Brain microvascular endothelial cell (primary cell): ENCODE results near the gene GALNT10.

Source experiments
- DNase-seq: peaks from one replicate; pipeline ENCODE4 v3.0.0-alpha.2; 2020
- H3K27ac ChIP-seq: fragments of 250-450 bp; sonication (Bioruptor Pico); 2 replicates; pipeline ENCODE4 v1.5.1; 2020; ENCODE audit warnings: mild to moderate bottlenecking, moderate library complexity
- H3K27me3 ChIP-seq: fragments of 250-450 bp; sonication (Bioruptor Pico); replicated peaks from 2 replicates; pipeline ENCODE4 v1.5.1; 2020; ENCODE audit warnings: mild to moderate bottlenecking
- H3K36me3 ChIP-seq: fragments of 250-450 bp; sonication (Bioruptor Pico); replicated peaks from 2 replicates; pipeline ENCODE4 v1.5.1; 2020; ENCODE audit warnings: mild to moderate bottlenecking
- H3K4me3 ChIP-seq: 2 replicates; pipeline ENCODE4 v1.5.1; 2011; ENCODE audit warnings: low read depth, mild to moderate bottlenecking, control low read depth, low read length, moderate library complexity
- in situ Hi-C: cut with HindIII; loops from 2 replicates; pipeline ENCODE4 v1.10.0; 2017; ENCODE audit warnings: low sequenced_read_pairs, low pct_ligation_motif_present
- TF ChIP-seq, protein P1 (sequence below): IDR thresholded peaks from 2 replicates; pipeline ENCODE4 v1.5.1; 2011; ENCODE audit warnings: low read depth, mild to moderate bottlenecking, moderate library complexity, low read length, control low read depth, inconsistent platforms; ENCODE audit errors: missing control alignments

GALNT10 gene

GRCh38 chr5:154209591-154210081 lies 19.1 kb downstream of the GALNT10 start:
- DNase-seq: no peak
- in situ Hi-C loops: no loop called here
- TF ChIP-seq, protein P1, sequence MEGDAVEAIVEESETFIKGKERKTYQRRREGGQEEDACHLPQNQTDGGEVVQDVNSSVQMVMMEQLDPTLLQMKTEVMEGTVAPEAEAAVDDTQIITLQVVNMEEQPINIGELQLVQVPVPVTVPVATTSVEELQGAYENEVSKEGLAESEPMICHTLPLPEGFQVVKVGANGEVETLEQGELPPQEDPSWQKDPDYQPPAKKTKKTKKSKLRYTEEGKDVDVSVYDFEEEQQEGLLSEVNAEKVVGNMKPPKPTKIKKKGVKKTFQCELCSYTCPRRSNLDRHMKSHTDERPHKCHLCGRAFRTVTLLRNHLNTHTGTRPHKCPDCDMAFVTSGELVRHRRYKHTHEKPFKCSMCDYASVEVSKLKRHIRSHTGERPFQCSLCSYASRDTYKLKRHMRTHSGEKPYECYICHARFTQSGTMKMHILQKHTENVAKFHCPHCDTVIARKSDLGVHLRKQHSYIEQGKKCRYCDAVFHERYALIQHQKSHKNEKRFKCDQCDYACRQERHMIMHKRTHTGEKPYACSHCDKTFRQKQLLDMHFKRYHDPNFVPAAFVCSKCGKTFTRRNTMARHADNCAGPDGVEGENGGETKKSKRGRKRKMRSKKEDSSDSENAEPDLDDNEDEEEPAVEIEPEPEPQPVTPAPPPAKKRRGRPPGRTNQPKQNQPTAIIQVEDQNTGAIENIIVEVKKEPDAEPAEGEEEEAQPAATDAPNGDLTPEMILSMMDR: no peak
- Histone ChIP-seq H3K27ac (no peak overlapping the region), H3K27me3 (no peaks in the 10 kb centered on the region), H3K36me3 (peaks cover 6% of the 10 kb centered on the region), H3K4me3 (no peak overlapping the region)

- Histone ChIP-seq H3K36me3 (peaks cover 4% of the 10 kb centered on the region), H3K27ac (no peak overlapping the region), H3K27me3 (no peaks in the 10 kb centered on the region), H3K4me3 (no peak overlapping the region)
- DNase-seq: no peak
- TF ChIP-seq, protein P1: no peak
- in situ Hi-C loops: no loop called here
Observed at GRCh38 chr5:154210163-154210562, 19.6 kb downstream of the GALNT10 start.

GRCh38 chr5:154211641-154212390 lies 21.3 kb downstream of the GALNT10 start:
- H3K36me3 ChIP-seq: peaks cover 4% of the 10 kb centered on the region
- H3K27ac ChIP-seq: no peak overlapping the region
- peak; percentile 22 for DNase-seq
- TF ChIP-seq, protein P1: no peak
- no peak overlapping the region for H3K4me3 ChIP-seq
- H3K27me3 ChIP-seq: no peaks in the 10 kb centered on the region
- in situ Hi-C loops: no loop called here

DNA sequence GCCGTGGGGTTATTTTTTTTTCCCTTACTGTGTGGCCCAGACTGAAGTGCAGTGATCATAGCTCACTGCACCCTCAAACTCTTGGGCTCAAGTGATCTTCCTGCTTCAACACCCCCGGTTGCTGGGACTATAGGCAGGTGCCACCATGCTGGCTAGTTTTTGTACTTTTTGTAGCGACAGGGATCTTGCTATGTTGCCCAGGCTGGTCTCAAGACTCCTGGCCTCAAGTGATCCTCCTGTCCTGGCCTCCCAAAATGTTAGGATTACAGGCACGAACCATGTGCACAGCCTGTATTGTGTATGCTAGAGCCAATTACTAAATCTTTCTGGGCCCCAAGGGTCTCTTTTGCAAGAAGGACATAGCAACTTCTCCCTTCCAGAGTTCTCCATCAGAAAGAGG lies 23.1 kb downstream of the GALNT10 start:
- TF ChIP-seq, protein P1: no peak
- Histone ChIP-seq H3K27me3 (no peaks in the 10 kb centered on the region), H3K4me3 (no peak overlapping the region), H3K36me3 (peaks cover 4% of the 10 kb centered on the region), H3K27ac (no peak overlapping the region)
- in situ Hi-C loops: no loop called here
- no peak for DNase-seq

DNA sequence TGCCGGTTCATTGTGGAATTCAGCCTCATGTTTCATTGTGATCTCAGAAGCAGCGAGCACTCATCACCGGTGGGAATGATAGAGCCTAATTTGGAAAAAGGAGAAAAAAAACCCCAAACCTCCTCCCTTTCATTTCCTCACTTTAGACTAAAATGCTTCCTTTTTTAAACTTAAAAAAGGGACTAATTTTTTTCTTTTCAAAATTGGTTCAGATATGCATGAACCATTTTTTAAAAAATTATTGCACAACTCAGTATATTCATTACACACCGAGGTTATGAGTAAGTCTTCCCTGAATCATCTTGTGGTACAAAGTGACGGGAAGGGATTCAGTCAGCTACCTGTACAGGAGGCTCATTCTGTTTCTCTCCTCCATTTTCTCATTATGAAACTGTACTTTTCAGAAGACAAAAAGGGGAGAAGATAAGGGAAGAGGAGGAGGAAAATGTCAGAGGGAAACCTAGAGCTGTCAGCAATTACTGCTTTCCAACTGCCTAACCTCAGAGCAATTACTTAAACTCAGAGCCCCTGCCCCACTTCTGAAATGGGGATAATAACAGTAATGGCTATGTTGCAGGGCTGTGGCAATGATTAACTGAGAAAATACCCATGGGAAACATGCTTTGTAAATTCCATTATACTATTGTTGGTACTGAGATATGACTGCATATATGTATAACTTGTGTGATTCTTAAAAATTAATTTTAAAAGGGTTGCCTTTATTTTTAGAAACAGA lies 24.0 kb downstream of the GALNT10 start:
- H3K27me3 ChIP-seq: no peaks in the 10 kb centered on the region
- H3K4me3 ChIP-seq: no peak overlapping the region
- TF ChIP-seq, protein P1: no peak
- no peaks in the 10 kb centered on the region for H3K36me3 ChIP-seq
- peak overlapping the region; percentile 41 for H3K27ac ChIP-seq
- in situ Hi-C loops: no loop called here
- DNase-seq: peak; percentile 32
